Urinary bladder (tissue), 4 donors: ENCODE data around the gene NPHS1. TPM values are rescaled to one million over a fixed set of nuclear protein-coding genes. Genes with fewer than 3 reads are reported as not detected.
"Not testable (repeated sequence)": the region's sequence is repeated elsewhere in the genome, so short reads cannot be mapped to it uniquely, and the experiment has no call there.

ENCODE experiments used
- DNase-seq: peaks from one replicate; pipeline ENCODE4 v3.0.0-alpha.2; 2015; ENCODE audit errors: extremely low spot score
- H3K27ac ChIP-seq: one replicate; pipeline ENCODE4 v1.5.1; 2013; ENCODE audit warnings: low read depth, mild to moderate bottlenecking, moderate library complexity
- H3K36me3 ChIP-seq: one replicate; pipeline ENCODE4 v1.6.1; 2013; ENCODE audit warnings: mild to moderate bottlenecking, moderate library complexity; ENCODE audit not compliant: insufficient read depth
- H3K4me1 ChIP-seq: one replicate; pipeline ENCODE4 v1.6.1; 2013; ENCODE audit warnings: mild to moderate bottlenecking, moderate library complexity; ENCODE audit not compliant: insufficient read depth
- H3K4me3 ChIP-seq: one replicate; pipeline ENCODE4 v1.5.1; 2013; ENCODE audit warnings: low read depth, low read length
- WGBS: extraction: QIAGEN DNeasy Blood & Tissue Kit; methylation state at CpG from one replicate; pipeline ENCODE4 v1.1.7; 2013; 5-methylcytosine and 5-hydroxymethylcytosine counted together
- polyA plus RNA-seq: library from polyadenylated mRNA; stranded (reverse); fragments of 200-250 nt; gene quantifications from one replicate; pipeline ENCODE4 v1.2.3, GENCODE V29; 2013
- total RNA-seq: library from RNA; depleted of rRNA; stranded (reverse); fragments of >200 nt; gene quantifications from one replicate; pipeline ENCODE4 v1.2.3, GENCODE V29; 2014
- donor health status: healthy with polysubstance abuse.
- donor health status: healthy.

Gene NPHS1
- 0.05 TPM for total RNA-seq
- polyA plus RNA-seq = not detected

DNA sequence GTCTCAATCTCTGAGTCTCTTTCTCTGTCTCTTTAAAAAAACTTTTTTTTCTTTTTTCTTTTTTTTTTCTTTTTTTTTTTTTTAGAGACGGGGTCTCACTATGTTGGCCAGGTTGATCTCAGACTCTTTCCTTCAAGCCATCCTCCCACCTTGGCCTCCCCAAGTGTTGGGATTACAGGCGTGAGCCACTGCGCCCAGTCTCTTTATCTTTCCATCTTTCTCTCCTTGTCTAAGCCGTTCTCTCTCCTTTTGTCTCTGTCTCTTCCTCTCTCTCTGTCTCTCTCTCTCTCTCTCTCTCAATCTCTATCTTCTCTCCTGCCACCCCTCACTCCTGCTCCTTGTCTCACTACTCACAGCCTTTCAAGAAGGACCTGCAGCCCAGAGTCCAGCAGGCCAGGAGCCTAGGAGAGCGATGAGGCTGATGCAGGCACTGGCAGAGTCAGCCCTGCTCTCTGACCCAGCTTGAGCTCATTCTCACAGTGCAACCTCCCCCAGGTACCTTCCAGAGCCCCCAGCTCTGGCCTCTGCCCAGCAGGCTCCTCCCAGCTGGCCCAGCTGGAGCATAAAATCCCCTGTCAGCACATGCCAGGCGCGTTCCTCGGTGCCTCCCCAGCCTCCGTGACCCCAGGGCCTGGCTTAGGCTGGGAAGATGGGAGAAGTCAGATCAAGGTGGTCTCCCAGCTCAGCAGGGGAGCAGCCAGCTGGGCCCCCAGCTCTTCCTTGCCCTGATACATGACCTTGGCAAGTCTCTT is at the start of gene NPHS1:
TSS of gene NPHS1 (minus strand) at position 476 of the 752 bp plus-strand sequence. CDS start 667 bp downstream, outside the sequence.
- H3K27ac ChIP-seq = no peak within 1 kb of the TSS
- H3K4me1 ChIP-seq = no peaks in the 10 kb centered on the region
- H3K36me3 ChIP-seq = no peaks in the 10 kb centered on the region
- no peak within 1 kb of the TSS for H3K4me3 ChIP-seq
- WGBS = 41% methylated on average over 9 of the region's 9 CpGs
- DNase-seq = no peak

GRCh38 chr19:35901055-35901644 is 48.8 kb upstream of the NPHS1 start:
- Histone ChIP-seq H3K27ac (no peak overlapping the region), H3K4me3 (no peak overlapping the region), H3K36me3 (peaks cover 2% of the 10 kb centered on the region), H3K4me1 (no peaks in the 10 kb centered on the region)
- no peak for DNase-seq
- 65% methylated on average over 2 of the region's 2 CpGs for WGBS

- peak overlapping the region; percentile 62 for H3K27ac ChIP-seq
- WGBS = under 1% methylated on average over 41 of the region's 43 CpGs
- H3K36me3 ChIP-seq = peaks cover 2% of the 10 kb centered on the region
Measured at GRCh38 chr19:35899547-35900214, 47.4 kb upstream of the NPHS1 start.

GRCh38 chr19:35898499-35898809 is 46.1 kb upstream of the NPHS1 start:
- Histone ChIP-seq H3K4me1 (no peaks in the 10 kb centered on the region), H3K27ac (no peak overlapping the region), H3K36me3 (peaks cover 2% of the 10 kb centered on the region), H3K4me3 (peak overlapping the region; percentile 70)
- DNase-seq = no peak
- 9% methylated on average over 17 of the region's 17 CpGs for WGBS

More at GRCh38 chr19:35899547-35900214, 47.4 kb upstream of the NPHS1 start:
- H3K4me1 ChIP-seq = no peaks in the 10 kb centered on the region
- H3K4me3 ChIP-seq = peak overlapping the region; percentile 70
- no peak for DNase-seq

- 92% methylated on average over 13 of the region's 13 CpGs for WGBS
- Histone ChIP-seq H3K36me3 (peaks cover 2% of the 10 kb centered on the region), H3K4me3 (peak overlapping the region; percentile 70), H3K27ac (no peak overlapping the region), H3K4me1 (no peaks in the 10 kb centered on the region)
- no peak for DNase-seq
Measured at GRCh38 chr19:35897706-35898451, 45.6 kb upstream of the NPHS1 start.

DNA sequence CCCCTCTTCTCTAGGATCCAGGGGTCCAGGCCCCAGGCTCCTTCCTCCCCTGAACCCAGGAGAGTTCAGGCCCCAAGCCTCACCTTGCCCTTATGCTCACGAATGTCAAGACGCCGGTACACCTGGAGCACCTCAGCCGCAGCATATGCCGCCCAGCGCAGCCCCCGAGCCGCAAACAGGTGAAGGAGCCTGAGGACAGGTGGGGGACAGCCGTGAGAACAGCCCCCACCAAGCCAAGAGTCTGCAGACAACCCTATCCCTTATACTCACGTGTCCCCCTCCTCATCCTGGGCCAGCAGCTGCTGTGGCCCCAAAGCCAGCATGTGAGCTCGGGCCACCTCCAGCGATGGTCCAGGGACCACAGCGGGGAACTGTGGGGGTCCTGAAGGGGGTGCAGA is 44.3 kb upstream of the NPHS1 start:
- WGBS = 93% methylated on average over 13 of the region's 13 CpGs
- DNase-seq = no peak
- no peak overlapping the region for H3K27ac ChIP-seq
- peaks cover 2% of the 10 kb centered on the region for H3K36me3 ChIP-seq
- no peaks in the 10 kb centered on the region for H3K4me1 ChIP-seq
- H3K4me3 ChIP-seq = no peak overlapping the region

DNA sequence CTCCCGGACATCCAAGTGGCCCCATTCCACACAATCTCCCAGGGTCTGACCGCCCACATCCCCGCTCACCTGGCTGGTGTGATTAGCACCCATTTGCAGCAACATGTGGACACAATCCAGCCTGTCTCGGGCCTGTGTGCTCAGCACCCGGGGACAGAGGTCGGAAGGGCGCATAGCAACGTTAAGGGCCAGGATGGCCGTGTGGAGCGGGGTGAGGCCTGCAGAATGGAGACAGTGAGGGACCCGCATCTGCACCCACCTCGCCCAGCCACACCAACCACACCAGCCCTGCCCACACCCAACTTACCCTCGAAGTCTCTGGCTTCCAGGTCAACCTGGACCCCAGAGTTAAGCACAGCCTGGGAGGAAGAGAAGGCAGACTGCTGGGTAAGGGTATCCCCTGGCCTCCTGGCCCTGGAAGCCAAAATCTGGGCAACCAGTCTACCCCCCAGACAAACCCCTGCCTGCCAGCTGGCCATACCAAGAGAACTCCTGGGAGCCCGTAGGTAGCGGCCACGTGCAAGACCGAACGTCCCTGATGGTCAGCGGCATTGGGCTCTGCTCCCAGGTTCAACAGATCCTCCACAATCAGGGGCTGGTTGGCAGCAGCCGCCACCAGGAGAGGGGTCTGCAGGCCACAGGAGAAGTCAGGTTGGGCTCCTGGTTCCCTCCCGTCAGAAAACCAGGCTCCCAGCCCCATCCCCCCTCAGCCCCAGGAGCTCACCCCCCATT is 43.8 kb upstream of the NPHS1 start:
- Histone ChIP-seq H3K36me3 (peaks cover 2% of the 10 kb centered on the region), H3K4me1 (no peaks in the 10 kb centered on the region), H3K4me3 (no peak overlapping the region), H3K27ac (no peak overlapping the region)
- WGBS = 90% methylated on average over 21 of the region's 21 CpGs
- no peak for DNase-seq

- no peak for DNase-seq
- Histone ChIP-seq H3K4me3 (no peak overlapping the region), H3K27ac (no peak overlapping the region), H3K4me1 (no peaks in the 10 kb centered on the region), H3K36me3 (peaks cover 4% of the 10 kb centered on the region)
- WGBS = 95% methylated on average over 2 of the region's 2 CpGs
Measured at GRCh38 chr19:35894342-35894741, 42.0 kb upstream of the NPHS1 start.

GRCh38 chr19:35891819-35892218 is 39.5 kb upstream of the NPHS1 start:
- not testable (repeated sequence) for H3K27ac ChIP-seq, DNase-seq, H3K36me3 ChIP-seq, H3K4me1 ChIP-seq, H3K4me3 ChIP-seq
- WGBS = 95% methylated on average over 3 of the region's 3 CpGs

GRCh38 chr19:35890113-35890650 is 37.9 kb upstream of the NPHS1 start:
- H3K36me3 ChIP-seq = peaks cover 5% of the 10 kb centered on the region
- WGBS = 92% methylated on average over 13 of the region's 13 CpGs
- no peak for DNase-seq
- H3K27ac ChIP-seq = no peak overlapping the region
- no peaks in the 10 kb centered on the region for H3K4me1 ChIP-seq
- no peak overlapping the region for H3K4me3 ChIP-seq

GRCh38 chr19:35889370-35890112 is 37.2 kb upstream of the NPHS1 start:
- Histone ChIP-seq H3K4me1 (no peaks in the 10 kb centered on the region), H3K4me3 (no peak overlapping the region), H3K36me3 (peaks cover 5% of the 10 kb centered on the region), H3K27ac (no peak overlapping the region)
- DNase-seq = no peak
- WGBS = 93% methylated on average over 18 of the region's 18 CpGs

DNA sequence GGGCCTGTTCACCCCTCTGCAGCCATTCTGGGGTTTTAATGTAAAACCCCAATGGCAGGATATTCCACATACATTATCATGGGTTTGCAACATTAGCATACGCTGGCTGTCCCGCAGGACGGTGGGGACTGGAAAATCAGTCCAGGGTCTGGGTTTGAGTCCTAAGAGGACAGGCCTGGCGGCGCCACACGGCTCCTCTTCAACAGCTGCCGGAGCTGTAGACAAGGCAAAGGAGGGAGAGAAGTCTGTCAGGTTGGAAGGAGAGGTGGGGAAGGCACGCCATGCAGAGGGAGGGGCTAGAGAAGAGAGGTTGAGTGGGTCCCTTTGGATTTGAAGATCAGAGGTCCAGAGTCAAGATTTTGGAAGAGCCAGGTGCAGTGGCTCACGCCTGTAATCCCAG is 36.1 kb upstream of the NPHS1 start:
- H3K4me1 ChIP-seq = no peaks in the 10 kb centered on the region
- no peak for DNase-seq
- H3K4me3 ChIP-seq = no peak overlapping the region
- no peak overlapping the region for H3K27ac ChIP-seq
- 90% methylated on average over 9 of the region's 9 CpGs for WGBS
- peaks cover 5% of the 10 kb centered on the region for H3K36me3 ChIP-seq
